ENCODE data around the gene REELD1. TPM values are rescaled to one million over a fixed set of nuclear protein-coding genes. Genes with fewer than 3 reads are reported as not detected.

REELD1 gene
- total RNA-seq, 2 experiments from 2014 or later = 1.7 to 2.0 TPM

- Mint-ChIP-seq H3K36me3 (ENCODE audit: low read depth) (no peaks in the 10 kb centered on the region), H3K4me3 (no peak overlapping the region), H3K27me3 (peaks cover 10% of the 10 kb centered on the region), H3K4me1 (ENCODE audit: low read depth) (peaks cover 5% of the 10 kb centered on the region), H3K9me3 (no peaks in the 10 kb centered on the region), H3K27ac (no peak overlapping the region)
- Histone ChIP-seq H3K27me3 (ENCODE audit: control insufficient read depth in 1 of 2, insufficient read depth in 2 of 2, low read length in 2 of 2) (no peaks in the 10 kb centered on the region), H3K27ac (ENCODE audit: low read depth in 1 of 2, low read length in 2 of 2) (no peak overlapping the region), H3K36me3 (ENCODE audit: insufficient read depth, low read length) (no peaks in the 10 kb centered on the region), H3K4me3 (ENCODE audit: low read length) (no peak overlapping the region), H3K4me1 (ENCODE audit: insufficient read depth, low read length) (peaks cover 2% of the 10 kb centered on the region), H3K9me3 (ENCODE audit: control insufficient read depth in 1 of 2, insufficient read depth in 1 of 2, low read length in 2 of 2) (no peaks in the 10 kb centered on the region)
- TF ChIP-seq CTCF (IDR thresholded peaks at IDR 0.05) = no peak
- intact Hi-C loops (cut with DNase I, micrococcal nuclease) = no loop called here
- ChIA-PET POLR2A (no interaction called here), CTCF (no interaction called here)
- DNase-seq = no peak
- no peak for ATAC-seq (ENCODE audit: poor library complexity)
Measured at GRCh38 chr4:146237092-146237491, 22.8 kb downstream of the REELD1 start.

- Histone ChIP-seq H3K9me3 (ENCODE audit: control insufficient read depth in 1 of 2, insufficient read depth in 1 of 2, low read length in 2 of 2) (no peaks in the 10 kb centered on the region), H3K36me3 (ENCODE audit: insufficient read depth, low read length) (no peaks in the 10 kb centered on the region), H3K27ac (ENCODE audit: low read depth in 1 of 2, low read length in 2 of 2) (no peak overlapping the region), H3K27me3 (ENCODE audit: control insufficient read depth in 1 of 2, insufficient read depth in 2 of 2, low read length in 2 of 2) (no peaks in the 10 kb centered on the region), H3K4me3 (ENCODE audit: low read length) (no peak overlapping the region), H3K4me1 (ENCODE audit: insufficient read depth, low read length) (peaks cover 5% of the 10 kb centered on the region)
- TF ChIP-seq CTCF (IDR thresholded peaks at IDR 0.05) = no peak
- Mint-ChIP-seq H3K27ac (no peak overlapping the region), H3K36me3 (ENCODE audit: low read depth) (no peaks in the 10 kb centered on the region), H3K27me3 (peaks cover 10% of the 10 kb centered on the region), H3K4me3 (no peak overlapping the region), H3K9me3 (no peaks in the 10 kb centered on the region), H3K4me1 (ENCODE audit: low read depth) (peaks cover 11% of the 10 kb centered on the region)
- intact Hi-C loops (cut with DNase I, micrococcal nuclease) = no loop called here
- ATAC-seq (ENCODE audit: poor library complexity) (no peak), DNase-seq (no peak)
- ChIA-PET POLR2A (no interaction called here), CTCF (no interaction called here)
Measured at GRCh38 chr4:146238107-146238506, 23.8 kb downstream of the REELD1 start.

GRCh38 chr4:146243141-146243882, 29.0 kb downstream of the REELD1 start:
- intact Hi-C loops (cut with DNase I, micrococcal nuclease) = loop anchor here (2.0 kb wide), 3 partner anchors 671 to 855 kb away; no protein-coding TSS in a partner anchor
- H3K4me3 Mint-ChIP-seq = peak overlapping the region; percentile 56
- Histone ChIP-seq H3K4me3 (ENCODE audit: low read length) (peak overlapping the region; percentile 18), H3K36me3 (ENCODE audit: insufficient read depth, low read length) (no peaks in the 10 kb centered on the region), H3K4me1 (ENCODE audit: insufficient read depth, low read length) (peaks cover 14% of the 10 kb centered on the region), H3K27me3 (ENCODE audit: control insufficient read depth in 1 of 2, insufficient read depth in 2 of 2, low read length in 2 of 2) (no peaks in the 10 kb centered on the region), H3K27ac (ENCODE audit: low read depth in 1 of 2, low read length in 2 of 2) (no peak overlapping the region), H3K9me3 (ENCODE audit: control insufficient read depth in 1 of 2, insufficient read depth in 1 of 2, low read length in 2 of 2) (no peaks in the 10 kb centered on the region)
- peak; percentile 49 for TF ChIP-seq CTCF (IDR thresholded peaks at IDR 0.05)
- ChIA-PET POLR2A (no interaction called here), CTCF (no interaction called here)
- DNase-seq (peak in 11 of 14 experiments; percentile 13 to 60 (median 29)), ATAC-seq (ENCODE audit: poor library complexity) (peak; percentile 66)
- no peaks in the 10 kb centered on the region for H3K9me3 Mint-ChIP-seq
- H3K4me1 Mint-ChIP-seq (ENCODE audit: low read depth) = peaks cover 20% of the 10 kb centered on the region
- peaks cover 10% of the 10 kb centered on the region for H3K27me3 Mint-ChIP-seq
- no peaks in the 10 kb centered on the region for H3K36me3 Mint-ChIP-seq (ENCODE audit: low read depth)
- H3K27ac Mint-ChIP-seq = no peak overlapping the region
